GM12878 (cell line): ENCODE measurements around the gene MPC2. TPM values are rescaled to one million over a fixed set of nuclear protein-coding genes. Genes with fewer than 3 reads are reported as not detected.

Experiments
- ATF7 ChIP-seq: fragments of 450-650 bp; IDR thresholded peaks from 2 replicates; pipeline ENCODE4 v1.6.1; 2016; ENCODE audit warnings: low read depth, mild to moderate bottlenecking
- BHLHE40 ChIP-seq, 2 experiments: fragments of 450-650 bp in 1 of 2; IDR thresholded peaks; 2 replicates each; pipeline ENCODE4 v1.6.1; 2011 to 2017; ENCODE audit warnings: low read depth in 2 of 2, borderline replicate concordance in 1 of 2, improper control_type of control experiment in 1 of 2, low read length in 1 of 2, mild to moderate bottlenecking in 1 of 2
- CHD1 ChIP-seq: IDR thresholded peaks from 2 replicates; pipeline ENCODE4 v1.6.1; 2012; ENCODE audit warnings: low read depth, low read length, improper control_type of control experiment
- CREB1 ChIP-seq: IDR thresholded peaks from 2 replicates; pipeline ENCODE4 v1.6.1; 2012; ENCODE audit warnings: low read depth, mild to moderate bottlenecking, inconsistent platforms
- EP300 ChIP-seq, 2 experiments: fragments of 150-350 bp in 1 of 2; IDR thresholded peaks; 2 replicates each; pipeline ENCODE4 v1.6.1; 2011 to 2012; ENCODE audit warnings: low read depth in 2 of 2, low read length in 2 of 2, borderline replicate concordance in 1 of 2, improper control_type of control experiment in 1 of 2, inconsistent platforms in 1 of 2; ENCODE audit not compliant: control insufficient read depth in 1 of 2
- ESRRA ChIP-seq: IDR thresholded peaks from 2 replicates; pipeline ENCODE4 v1.6.1; 2012; ENCODE audit warnings: mild to moderate bottlenecking, low read length, improper control_type of control experiment
- HDAC2 ChIP-seq: fragments of 200-600 bp; sonication (generic); IDR thresholded peaks from 2 replicates; pipeline ENCODE4 v1.6.1; 2017
- IKZF1 ChIP-seq: fragments of 450-650 bp; conservative IDR thresholded peaks from 2 replicates; pipeline ENCODE4 v1.6.1; 2017; ENCODE audit warnings: antibody characterized with exemption, mild to moderate bottlenecking
- IKZF2 ChIP-seq, 2 experiments: fragments of 450-650 bp; IDR thresholded peaks; 2 replicates each; pipeline ENCODE4 v1.6.1; 2017; ENCODE audit warnings: mild to moderate bottlenecking in 2 of 2, moderate library complexity in 2 of 2
- IRF4 ChIP-seq: IDR thresholded peaks from 2 replicates; pipeline ENCODE4 v1.6.1; 2011; ENCODE audit warnings: low read depth, low read length
- MTA2 ChIP-seq: fragments of 450-650 bp; IDR thresholded peaks from 2 replicates; pipeline ENCODE4 v1.6.1; 2016; ENCODE audit warnings: low read depth, mild to moderate bottlenecking, moderate library complexity
- NR2C2 ChIP-seq: IDR thresholded peaks from 2 replicates; pipeline ENCODE4 v1.6.1; 2011; ENCODE audit warnings: borderline replicate concordance, low read depth; ENCODE audit not compliant: control insufficient read depth, insufficient read length
- PML ChIP-seq: IDR thresholded peaks from 2 replicates; pipeline ENCODE4 v1.6.1; 2012; ENCODE audit warnings: low read length, inconsistent platforms
- POLR2AphosphoS5 ChIP-seq: IDR thresholded peaks from 2 replicates; pipeline ENCODE4 v1.6.1; 2011; ENCODE audit warnings: mild to moderate bottlenecking, low read length, inconsistent platforms
- SIN3A ChIP-seq: IDR thresholded peaks from 2 replicates; pipeline ENCODE4 v1.6.1; 2012; ENCODE audit warnings: low read depth, low read length, improper control_type of control experiment
- SREBF1 ChIP-seq: IDR thresholded peaks from 2 replicates; pipeline ENCODE4 v1.6.1; 2012; ENCODE audit warnings: mild to moderate bottlenecking, low read length
- STAT1 ChIP-seq: fragments of 450-650 bp; conservative IDR thresholded peaks from 2 replicates; pipeline ENCODE4 v1.6.1; 2014; ENCODE audit warnings: antibody characterized with exemption, mild to moderate bottlenecking
- SUZ12 ChIP-seq: fragments of 200-600 bp; sonication (generic); IDR thresholded peaks from one replicate; pipeline ENCODE4 v1.6.1; 2018; ENCODE audit warnings: antibody characterized with exemption, mild to moderate bottlenecking; ENCODE audit not compliant: unreplicated experiment
- TAF1 ChIP-seq: IDR thresholded peaks from 2 replicates; pipeline ENCODE4 v1.6.1; 2011; ENCODE audit warnings: mild to moderate bottlenecking, low read depth, low read length, borderline replicate concordance
- TCF7 ChIP-seq: IDR thresholded peaks from 2 replicates; pipeline ENCODE4 v1.6.1; 2014; ENCODE audit warnings: antibody characterized with exemption, borderline replicate concordance
- polyA plus RNA-seq, 11 experiments: library from polyadenylated mRNA; depleted of rRNA in 4 of 11; unstranded in 6 of 11; stranded (reverse) in 5 of 11; fragments of >200 nt; fragmentation: Nextera tagmentation in 4 of 11; fragmentation: Illumina TruSeq in 1 of 11; extraction: Ambion mirVana in 4 of 11; extraction: Trizol in 1 of 11; gene quantifications; 1 replicate in 1 of 11; 2 replicates in 10 of 11; pipeline versions ENCODE4 v1.2.1 to v1.2.3, GENCODE V29; 2011 to 2016; ENCODE audit warnings: inconsistent platforms in 2 of 11, missing spikeins in 2 of 11, low read depth in 1 of 11
- total RNA-seq, 4 experiments: library from RNA; depleted of rRNA in 3 of 4; stranded (reverse); fragments of >200 nt in 3 of 4; fragmentation: Illumina TruSeq in 1 of 4; extraction: Trizol in 1 of 4; gene quantifications; 2 replicates each; pipeline versions ENCODE4 v1.2.1 to v1.2.3, GENCODE V29; 2013 to 2021
- TF ChIP-seq, protein P1 (sequence below): fragments of 450-650 bp; IDR thresholded peaks from 2 replicates; pipeline ENCODE4 v1.6.1; 2017; ENCODE audit warnings: mild to moderate bottlenecking, moderate library complexity
- TF ChIP-seq, protein P2 (sequence below): IDR thresholded peaks from 2 replicates; pipeline ENCODE4 v1.6.1; 2012; ENCODE audit warnings: low read length, inconsistent platforms

The MPC2 gene
- total and polyA plus RNA-seq, 10 of the 15 experiments (the other 5 are each of a cell fraction or from before 2014, with no cell fraction given), result 22.5 to 164 (median 63.3) TPM

DNA sequence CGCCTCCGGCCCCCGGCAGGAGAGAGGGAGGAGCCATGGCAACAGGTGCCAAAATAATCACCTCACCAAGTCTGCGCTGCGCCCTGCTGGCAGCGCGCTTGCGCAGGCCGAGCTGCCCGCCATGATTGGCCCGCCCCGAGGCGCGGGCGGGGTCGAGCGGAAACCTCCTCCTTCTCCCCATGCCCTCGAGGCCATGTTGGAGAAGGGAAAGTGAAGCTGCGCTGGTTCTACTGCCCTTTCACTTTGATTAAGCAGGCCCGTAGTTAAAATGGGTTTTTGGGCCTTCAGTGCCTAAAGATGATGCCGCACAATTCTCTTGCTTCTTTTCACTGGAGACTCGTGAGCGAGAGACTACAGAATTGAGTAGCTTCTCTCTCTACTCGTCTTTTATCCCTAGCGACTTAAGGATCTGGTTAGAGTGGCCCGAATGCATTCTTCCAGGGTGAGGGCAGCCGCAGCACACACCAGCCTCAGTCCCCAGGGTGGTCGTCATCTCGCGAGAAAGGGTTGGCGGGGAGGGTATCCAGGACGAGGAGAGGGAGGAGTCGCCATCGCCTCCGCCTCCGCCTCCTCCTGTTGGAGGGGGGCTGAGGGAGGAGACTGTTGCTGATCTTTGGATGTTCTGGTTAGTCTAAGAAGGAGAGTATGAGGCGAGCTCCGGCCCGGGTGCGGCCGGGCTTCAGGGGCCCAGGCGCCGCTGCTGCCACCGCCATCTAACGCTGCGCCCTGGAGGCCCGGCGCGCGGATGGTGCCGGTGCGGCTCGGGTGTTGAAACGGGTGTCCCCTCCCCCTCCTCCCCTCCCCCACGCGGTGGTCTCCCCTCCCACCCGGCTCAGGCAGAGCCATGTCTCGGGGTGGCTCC, 573 bp downstream of the MPC2 start, which contains the start of gene DCAF6 (continued):
- TF ChIP-seq, protein P1, sequence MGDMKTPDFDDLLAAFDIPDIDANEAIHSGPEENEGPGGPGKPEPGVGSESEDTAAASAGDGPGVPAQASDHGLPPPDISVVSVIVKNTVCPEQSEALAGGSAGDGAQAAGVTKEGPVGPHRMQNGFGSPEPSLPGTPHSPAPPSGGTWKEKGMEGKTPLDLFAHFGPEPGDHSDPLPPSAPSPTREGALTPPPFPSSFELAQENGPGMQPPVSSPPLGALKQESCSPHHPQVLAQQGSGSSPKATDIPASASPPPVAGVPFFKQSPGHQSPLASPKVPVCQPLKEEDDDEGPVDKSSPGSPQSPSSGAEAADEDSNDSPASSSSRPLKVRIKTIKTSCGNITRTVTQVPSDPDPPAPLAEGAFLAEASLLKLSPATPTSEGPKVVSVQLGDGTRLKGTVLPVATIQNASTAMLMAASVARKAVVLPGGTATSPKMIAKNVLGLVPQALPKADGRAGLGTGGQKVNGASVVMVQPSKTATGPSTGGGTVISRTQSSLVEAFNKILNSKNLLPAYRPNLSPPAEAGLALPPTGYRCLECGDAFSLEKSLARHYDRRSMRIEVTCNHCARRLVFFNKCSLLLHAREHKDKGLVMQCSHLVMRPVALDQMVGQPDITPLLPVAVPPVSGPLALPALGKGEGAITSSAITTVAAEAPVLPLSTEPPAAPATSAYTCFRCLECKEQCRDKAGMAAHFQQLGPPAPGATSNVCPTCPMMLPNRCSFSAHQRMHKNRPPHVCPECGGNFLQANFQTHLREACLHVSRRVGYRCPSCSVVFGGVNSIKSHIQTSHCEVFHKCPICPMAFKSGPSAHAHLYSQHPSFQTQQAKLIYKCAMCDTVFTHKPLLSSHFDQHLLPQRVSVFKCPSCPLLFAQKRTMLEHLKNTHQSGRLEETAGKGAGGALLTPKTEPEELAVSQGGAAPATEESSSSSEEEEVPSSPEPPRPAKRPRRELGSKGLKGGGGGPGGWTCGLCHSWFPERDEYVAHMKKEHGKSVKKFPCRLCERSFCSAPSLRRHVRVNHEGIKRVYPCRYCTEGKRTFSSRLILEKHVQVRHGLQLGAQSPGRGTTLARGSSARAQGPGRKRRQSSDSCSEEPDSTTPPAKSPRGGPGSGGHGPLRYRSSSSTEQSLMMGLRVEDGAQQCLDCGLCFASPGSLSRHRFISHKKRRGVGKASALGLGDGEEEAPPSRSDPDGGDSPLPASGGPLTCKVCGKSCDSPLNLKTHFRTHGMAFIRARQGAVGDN, result no peak; the same call in 1 of the 2 replicates
- TF ChIP-seq NR2C2, result no peak
- TF ChIP-seq ATF7, result peak; percentile 64
- TF ChIP-seq SUZ12, result no peak
- TF ChIP-seq PML, result peak; percentile 79
- TF ChIP-seq HDAC2, result no peak
- no peak for TF ChIP-seq EP300 (IDR thresholded peaks at IDR 0.05; ENCODE audit: borderline replicate concordance in 1 of 2, control insufficient read depth in 1 of 2, low read depth in 2 of 2, low read length in 2 of 2)
- peak; percentile 86 for TF ChIP-seq IKZF1
- TF ChIP-seq STAT1, result peak; percentile 100
- TF ChIP-seq SIN3A, result peak; percentile 33; the same call in 1 of the 2 replicates
- TF ChIP-seq ESRRA, result no peak
- peak; percentile 37; the same call in 1 of the 2 replicates for TF ChIP-seq MTA2
- peak in 1 of 2 experiments; percentile 71; a peak in 1 of 4 replicates for TF ChIP-seq BHLHE40 (IDR thresholded peaks at IDR 0.05; ENCODE audit: borderline replicate concordance in 1 of 2, low read depth in 2 of 2, low read length in 1 of 2)
- no peak for TF ChIP-seq SREBF1
- no peak; the same call in 1 of the 2 replicates for TF ChIP-seq TCF7
- peak; percentile 65 for TF ChIP-seq CREB1
- peak; percentile 72 for TF ChIP-seq TAF1
- peak; percentile 79 for TF ChIP-seq POLR2AphosphoS5
- TF ChIP-seq, protein P2, sequence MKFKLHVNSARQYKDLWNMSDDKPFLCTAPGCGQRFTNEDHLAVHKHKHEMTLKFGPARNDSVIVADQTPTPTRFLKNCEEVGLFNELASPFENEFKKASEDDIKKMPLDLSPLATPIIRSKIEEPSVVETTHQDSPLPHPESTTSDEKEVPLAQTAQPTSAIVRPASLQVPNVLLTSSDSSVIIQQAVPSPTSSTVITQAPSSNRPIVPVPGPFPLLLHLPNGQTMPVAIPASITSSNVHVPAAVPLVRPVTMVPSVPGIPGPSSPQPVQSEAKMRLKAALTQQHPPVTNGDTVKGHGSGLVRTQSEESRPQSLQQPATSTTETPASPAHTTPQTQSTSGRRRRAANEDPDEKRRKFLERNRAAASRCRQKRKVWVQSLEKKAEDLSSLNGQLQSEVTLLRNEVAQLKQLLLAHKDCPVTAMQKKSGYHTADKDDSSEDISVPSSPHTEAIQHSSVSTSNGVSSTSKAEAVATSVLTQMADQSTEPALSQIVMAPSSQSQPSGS, result no peak
- TF ChIP-seq IKZF2 (IDR thresholded peaks at IDR 0.05), result 0 out of 4 replicates have a peak, but pooled peaks of 1 of the 2 experiments have one; percentile 0
- 0 out of 2 replicates have a peak, but pooled peaks have one; percentile 62 for TF ChIP-seq CHD1
- peak; percentile 38; the same call in 1 of the 2 replicates for TF ChIP-seq IRF4
